Activated naive CD8-positive, alpha-beta T cell treated with anti-CD3 and anti-CD28 coated beads for 36 hours (primary cell): ENCODE measurements around the gene UBE2H. TPM values are rescaled to one million over a fixed set of nuclear protein-coding genes. Genes with fewer than 3 reads are reported as not detected.

Experiments used
- DNase-seq: peaks from one replicate; pipeline ENCODE4 v3.0.0; 2021
- H3K27ac Mint-ChIP-seq: one replicate; pipeline ENCODE4 v1.8.0; 2022; ENCODE audit warnings: mild to moderate bottlenecking, moderate library complexity, mixed read lengths
- H3K27me3 Mint-ChIP-seq: one replicate; pipeline ENCODE4 v1.8.0; 2022; ENCODE audit warnings: mild to moderate bottlenecking, mixed read lengths
- H3K36me3 Mint-ChIP-seq: one replicate; pipeline ENCODE4 v1.8.0; 2021; ENCODE audit warnings: mild to moderate bottlenecking, mixed read lengths
- H3K4me1 Mint-ChIP-seq: one replicate; pipeline ENCODE4 v1.8.0; 2021; ENCODE audit warnings: mixed read lengths
- H3K4me3 Mint-ChIP-seq: one replicate; pipeline ENCODE4 v1.8.0; 2022; ENCODE audit warnings: mild to moderate bottlenecking, moderate library complexity, mixed read lengths
- H3K9me3 Mint-ChIP-seq: one replicate; pipeline ENCODE4 v1.8.0; 2022; ENCODE audit warnings: mixed read lengths
- total RNA-seq, 2 experiments: library from RNA; stranded (reverse); gene quantifications; one replicate each; pipeline ENCODE4 v1.2.3, GENCODE V29; 2021

The UBE2H gene
- total RNA-seq, 2 experiments from 2014 or later = 15.7 to 16.9 TPM

DNA sequence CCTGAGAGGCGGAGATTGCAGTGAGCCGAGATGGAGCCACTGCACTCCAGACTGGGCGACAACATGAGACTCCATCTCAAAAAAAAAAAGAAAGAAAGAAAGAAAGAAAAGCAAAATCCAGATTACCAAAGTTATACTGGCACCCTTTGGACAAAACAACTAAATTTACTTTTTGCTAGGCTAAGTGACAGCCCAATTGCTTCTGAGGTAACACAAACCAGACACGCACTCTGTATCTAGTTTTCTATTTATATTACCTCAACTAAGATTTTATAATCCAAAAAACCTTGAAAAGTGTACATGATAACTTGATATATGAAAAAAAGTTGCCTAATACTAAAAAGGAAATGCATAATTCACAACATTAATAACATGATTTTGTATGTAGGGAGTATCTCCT lies 12.9 kb downstream of the UBE2H start:
- no peak for DNase-seq
- Mint-ChIP-seq H3K36me3 (peaks cover 13% of the 10 kb centered on the region), H3K27me3 (no peaks in the 10 kb centered on the region), H3K4me1 (peaks cover 6% of the 10 kb centered on the region), H3K4me3 (no peak overlapping the region), H3K27ac (no peak overlapping the region), H3K9me3 (peaks cover 2% of the 10 kb centered on the region)

DNA sequence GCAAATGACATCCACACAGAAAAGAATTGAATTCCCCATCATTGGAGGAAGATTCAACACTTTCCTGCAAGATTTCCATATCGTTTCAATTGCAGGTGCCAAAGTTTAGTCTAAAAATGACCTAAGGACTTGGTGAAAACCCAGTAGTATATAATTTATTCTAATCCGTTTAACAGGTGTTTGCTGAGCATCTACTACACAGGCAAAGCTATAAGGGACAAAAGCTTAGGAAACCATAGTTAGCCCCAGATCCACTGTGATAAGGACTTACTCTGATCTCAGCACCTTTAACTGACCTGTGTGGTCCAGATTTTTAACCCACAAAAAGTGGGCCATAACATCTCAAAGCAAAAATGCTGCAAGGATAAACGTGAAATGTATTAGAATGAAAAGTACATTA lies 19.1 kb downstream of the UBE2H start:
- Mint-ChIP-seq H3K4me1 (peaks cover 6% of the 10 kb centered on the region), H3K36me3 (peaks cover 1% of the 10 kb centered on the region), H3K9me3 (no peaks in the 10 kb centered on the region), H3K4me3 (no peak overlapping the region), H3K27me3 (no peaks in the 10 kb centered on the region), H3K27ac (no peak overlapping the region)
- no peak for DNase-seq

DNA sequence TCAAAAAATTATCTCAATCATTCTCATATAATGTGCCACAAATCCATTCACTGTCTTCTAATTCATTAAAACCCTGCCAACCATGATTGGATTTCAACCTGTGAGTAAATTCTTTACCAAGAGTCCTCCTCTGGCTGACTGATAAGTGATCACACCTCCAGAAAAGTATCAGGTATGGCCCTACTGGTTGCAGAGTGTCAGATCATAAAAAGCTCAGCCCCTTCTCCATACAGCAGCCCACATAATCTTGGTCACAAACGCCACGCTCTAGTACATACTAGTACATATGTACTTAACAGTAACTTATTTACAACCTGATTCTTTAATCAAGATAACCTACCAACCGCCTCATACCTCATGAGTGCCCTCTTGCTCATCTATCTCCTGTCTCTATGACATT lies 26.1 kb downstream of the UBE2H start:
- no peak overlapping the region for H3K4me3 Mint-ChIP-seq
- H3K36me3 Mint-ChIP-seq = peaks cover 6% of the 10 kb centered on the region
- no peak for DNase-seq
- peaks cover 21% of the 10 kb centered on the region for H3K4me1 Mint-ChIP-seq
- no peak overlapping the region for H3K27ac Mint-ChIP-seq
- H3K27me3 Mint-ChIP-seq = no peaks in the 10 kb centered on the region
- no peaks in the 10 kb centered on the region for H3K9me3 Mint-ChIP-seq

GRCh38 chr7:129925416-129926002 lies 27.3 kb downstream of the UBE2H start:
- Mint-ChIP-seq H3K27me3 (no peaks in the 10 kb centered on the region), H3K4me1 (peaks cover 24% of the 10 kb centered on the region), H3K36me3 (peaks cover 6% of the 10 kb centered on the region), H3K4me3 (no peak overlapping the region), H3K27ac (no peak overlapping the region), H3K9me3 (no peaks in the 10 kb centered on the region)
- no peak for DNase-seq

DNA sequence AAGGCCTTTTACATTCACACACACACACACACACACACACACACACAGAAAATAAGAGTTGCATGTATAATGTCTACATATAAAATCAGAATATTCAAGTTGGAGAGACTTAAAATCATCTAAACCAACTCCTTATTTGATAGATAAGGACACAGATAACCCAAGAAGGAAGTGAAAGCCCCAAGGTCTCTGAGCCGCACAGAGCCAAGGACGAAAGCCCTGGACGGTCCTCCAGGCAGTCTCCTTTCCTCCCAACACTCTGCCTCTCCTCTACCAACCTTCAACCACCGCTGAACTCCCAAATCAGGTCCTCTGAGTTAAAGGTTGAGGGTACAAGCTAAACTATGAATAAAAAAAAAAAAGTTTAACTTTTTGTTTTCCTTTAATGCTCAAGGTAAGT lies 28.2 kb downstream of the UBE2H start:
- H3K9me3 Mint-ChIP-seq = no peaks in the 10 kb centered on the region
- H3K27ac Mint-ChIP-seq = no peak overlapping the region
- no peak overlapping the region for H3K4me3 Mint-ChIP-seq
- H3K4me1 Mint-ChIP-seq = peaks cover 27% of the 10 kb centered on the region
- H3K36me3 Mint-ChIP-seq = peaks cover 6% of the 10 kb centered on the region
- H3K27me3 Mint-ChIP-seq = no peaks in the 10 kb centered on the region
- no peak for DNase-seq

DNA sequence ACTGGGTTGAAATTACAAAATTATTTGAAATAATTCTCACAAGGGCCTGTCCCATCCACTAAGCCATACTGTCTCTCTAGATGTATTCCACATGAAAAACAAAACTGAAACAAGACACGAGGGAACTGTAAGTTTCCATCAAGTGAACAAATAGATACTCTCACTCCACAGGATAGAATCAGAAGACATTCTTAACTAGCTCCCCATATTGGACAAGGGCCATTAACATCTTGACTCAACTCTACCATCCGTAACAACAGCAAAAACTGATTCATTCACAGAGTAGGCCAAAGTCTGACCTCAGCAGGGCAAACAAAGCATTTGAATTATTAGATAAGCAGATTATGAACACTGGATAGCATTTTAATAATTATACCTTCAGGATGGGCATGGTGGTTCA lies 29.1 kb downstream of the UBE2H start:
- peak overlapping the region; percentile 72 for H3K27ac Mint-ChIP-seq
- no peak for DNase-seq
- H3K4me3 Mint-ChIP-seq = no peak overlapping the region
- peaks cover 5% of the 10 kb centered on the region for H3K36me3 Mint-ChIP-seq
- no peaks in the 10 kb centered on the region for H3K27me3 Mint-ChIP-seq
- peaks cover 32% of the 10 kb centered on the region for H3K4me1 Mint-ChIP-seq
- no peaks in the 10 kb centered on the region for H3K9me3 Mint-ChIP-seq

- Mint-ChIP-seq H3K4me1 (peaks cover 54% of the 10 kb centered on the region), H3K27ac (no peak overlapping the region), H3K4me3 (no peak overlapping the region), H3K27me3 (no peaks in the 10 kb centered on the region), H3K36me3 (peaks cover 4% of the 10 kb centered on the region), H3K9me3 (no peaks in the 10 kb centered on the region)
- DNase-seq = no peak
Measured at GRCh38 chr7:129919492-129919891, 33.3 kb downstream of the UBE2H start.

GRCh38 chr7:129918922-129919321 lies 33.8 kb downstream of the UBE2H start:
- Mint-ChIP-seq H3K27ac (no peak overlapping the region), H3K4me3 (no peak overlapping the region), H3K9me3 (no peaks in the 10 kb centered on the region), H3K27me3 (no peaks in the 10 kb centered on the region), H3K4me1 (peaks cover 52% of the 10 kb centered on the region), H3K36me3 (peaks cover 4% of the 10 kb centered on the region)
- DNase-seq = no peak

DNA sequence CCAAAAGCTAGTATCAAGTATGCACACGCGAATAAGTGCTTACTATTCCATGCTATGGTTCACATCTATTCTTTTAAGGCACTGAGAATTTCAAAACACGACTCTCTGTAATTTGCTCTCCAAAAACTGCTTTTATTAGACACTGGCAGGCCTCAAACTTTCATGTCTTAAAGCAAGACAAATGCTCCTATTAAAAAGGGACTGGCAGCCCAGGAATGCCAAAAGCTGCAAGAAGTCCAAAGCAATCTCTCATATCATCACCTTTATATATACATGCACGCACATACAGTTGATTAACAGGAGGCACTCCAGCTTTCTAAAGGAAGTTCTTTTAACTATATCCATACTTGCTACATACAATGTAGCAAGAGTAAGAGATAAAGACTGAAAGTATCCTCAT lies 34.8 kb downstream of the UBE2H start:
- Mint-ChIP-seq H3K4me1 (peaks cover 51% of the 10 kb centered on the region), H3K27me3 (no peaks in the 10 kb centered on the region), H3K9me3 (no peaks in the 10 kb centered on the region), H3K27ac (no peak overlapping the region), H3K4me3 (no peak overlapping the region), H3K36me3 (peaks cover 2% of the 10 kb centered on the region)
- no peak for DNase-seq

DNA sequence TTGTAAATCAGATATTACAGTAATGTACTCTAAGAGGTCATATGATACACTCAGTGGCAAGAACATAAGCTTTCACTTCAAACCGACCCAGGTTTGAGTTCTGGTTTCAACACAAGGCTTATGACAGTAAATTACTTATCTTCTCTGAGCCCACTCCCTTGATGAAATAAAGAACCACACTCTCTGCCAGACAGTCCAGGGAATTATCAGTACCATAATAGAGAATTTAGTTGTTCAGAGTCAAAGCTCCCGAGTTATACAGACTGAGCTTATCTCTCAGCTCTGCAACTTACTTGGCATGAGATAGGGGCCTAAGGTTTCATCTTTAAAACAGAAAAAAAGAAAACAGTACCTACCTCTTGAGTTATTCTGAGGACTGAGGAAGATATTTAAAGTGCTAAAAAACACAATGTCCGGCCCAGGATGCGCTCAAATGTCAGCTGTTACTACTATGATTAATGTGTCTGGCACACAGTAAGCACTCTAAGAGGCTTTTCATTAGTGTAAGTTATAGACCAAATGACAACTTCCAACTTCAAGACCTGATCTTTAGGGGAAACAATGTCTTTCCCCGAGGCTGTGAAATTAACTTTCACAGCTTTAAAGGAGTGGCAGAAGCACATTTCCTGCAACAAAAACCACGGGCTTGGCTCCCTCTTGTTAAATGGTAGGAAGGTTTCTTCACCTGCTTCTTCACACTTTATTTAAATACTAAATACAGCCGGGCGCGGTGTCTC lies 38.1 kb downstream of the UBE2H start:
- Mint-ChIP-seq H3K27ac (peak overlapping the region; percentile 47), H3K36me3 (peaks cover 11% of the 10 kb centered on the region), H3K4me1 (peaks cover 57% of the 10 kb centered on the region), H3K27me3 (no peaks in the 10 kb centered on the region), H3K9me3 (no peaks in the 10 kb centered on the region), H3K4me3 (peak overlapping the region; percentile 37)
- no peak for DNase-seq

GRCh38 chr7:129913428-129913827 lies 39.3 kb downstream of the UBE2H start:
- Mint-ChIP-seq H3K4me3 (no peak overlapping the region), H3K9me3 (no peaks in the 10 kb centered on the region), H3K36me3 (peaks cover 17% of the 10 kb centered on the region), H3K27ac (no peak overlapping the region), H3K4me1 (peaks cover 61% of the 10 kb centered on the region), H3K27me3 (no peaks in the 10 kb centered on the region)
- no peak for DNase-seq

DNA sequence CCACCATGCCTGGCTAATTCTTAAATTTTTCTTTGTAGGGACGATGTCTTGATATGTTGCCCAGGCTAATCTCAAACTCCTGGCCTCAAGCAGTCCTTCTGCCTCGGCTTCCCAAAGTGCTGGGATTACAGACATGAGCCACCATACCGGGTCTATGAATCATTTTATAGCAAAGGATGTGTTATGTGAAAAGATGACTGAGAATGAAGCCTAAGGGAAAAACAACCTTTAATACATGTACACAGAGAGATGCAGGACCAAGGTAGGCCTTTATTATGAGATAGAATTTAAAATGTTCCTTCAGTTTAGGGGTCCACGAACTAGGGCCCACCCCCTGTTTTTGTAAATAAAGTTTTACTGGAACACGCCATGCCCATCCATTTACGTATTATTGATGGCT lies 41.0 kb downstream of the UBE2H start:
- H3K27ac Mint-ChIP-seq = no peak overlapping the region
- no peak for DNase-seq
- no peak overlapping the region for H3K4me3 Mint-ChIP-seq
- peaks cover 64% of the 10 kb centered on the region for H3K4me1 Mint-ChIP-seq
- H3K27me3 Mint-ChIP-seq = no peaks in the 10 kb centered on the region
- peaks cover 1% of the 10 kb centered on the region for H3K9me3 Mint-ChIP-seq
- H3K36me3 Mint-ChIP-seq = peaks cover 25% of the 10 kb centered on the region

GRCh38 chr7:129909669-129910068 lies 43.1 kb downstream of the UBE2H start:
- Mint-ChIP-seq H3K27ac (no peak overlapping the region), H3K27me3 (no peaks in the 10 kb centered on the region), H3K4me1 (peaks cover 56% of the 10 kb centered on the region), H3K36me3 (peaks cover 37% of the 10 kb centered on the region), H3K4me3 (no peak overlapping the region), H3K9me3 (peaks cover 8% of the 10 kb centered on the region)
- DNase-seq = no peak

- peaks cover 57% of the 10 kb centered on the region for H3K4me1 Mint-ChIP-seq
- no peak overlapping the region for H3K4me3 Mint-ChIP-seq
- no peak overlapping the region for H3K27ac Mint-ChIP-seq
Measured at GRCh38 chr7:129908181-129908580, 44.6 kb downstream of the UBE2H start.

DNA sequence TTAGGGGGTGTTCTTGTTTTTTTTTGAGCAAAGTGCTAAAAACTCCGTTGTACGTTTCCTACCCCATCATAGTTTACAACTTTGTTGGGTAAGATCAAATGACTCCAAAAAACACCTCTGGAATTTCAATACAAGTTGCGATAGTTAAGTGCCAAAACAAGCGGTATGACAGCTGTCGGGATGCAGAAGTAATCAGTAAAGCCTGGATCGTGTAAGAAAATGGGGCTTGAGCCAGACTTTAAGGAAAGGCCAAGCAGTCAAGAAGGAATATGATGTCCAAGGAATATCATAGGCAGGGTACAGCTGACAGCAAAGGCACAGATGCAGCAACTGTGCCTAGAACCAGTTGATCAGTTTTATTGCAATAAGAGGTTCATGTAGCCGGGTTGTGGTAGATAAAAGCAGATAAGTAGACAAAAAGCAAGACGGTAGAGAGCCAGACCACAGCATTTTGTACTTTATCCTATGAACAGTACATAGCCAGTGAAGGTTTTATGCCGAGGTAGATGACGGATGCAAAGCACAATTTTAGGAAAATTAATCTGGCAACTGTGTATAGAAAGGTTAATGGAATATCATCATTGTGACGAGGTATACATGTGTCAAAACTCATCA lies 45.5 kb downstream of the UBE2H start:
- no peak for DNase-seq
- peaks cover 62% of the 10 kb centered on the region for H3K4me1 Mint-ChIP-seq
- peak overlapping the region; percentile 46 for H3K27ac Mint-ChIP-seq
- H3K27me3 Mint-ChIP-seq = no peaks in the 10 kb centered on the region
- peak overlapping the region; percentile 1 for H3K4me3 Mint-ChIP-seq
- H3K36me3 Mint-ChIP-seq = peaks cover 44% of the 10 kb centered on the region
- H3K9me3 Mint-ChIP-seq = peaks cover 8% of the 10 kb centered on the region

More at GRCh38 chr7:129908181-129908580, 44.6 kb downstream of the UBE2H start:
- Mint-ChIP-seq H3K9me3 (peaks cover 8% of the 10 kb centered on the region), H3K36me3 (peaks cover 43% of the 10 kb centered on the region), H3K27me3 (no peaks in the 10 kb centered on the region)
- no peak for DNase-seq

DNA sequence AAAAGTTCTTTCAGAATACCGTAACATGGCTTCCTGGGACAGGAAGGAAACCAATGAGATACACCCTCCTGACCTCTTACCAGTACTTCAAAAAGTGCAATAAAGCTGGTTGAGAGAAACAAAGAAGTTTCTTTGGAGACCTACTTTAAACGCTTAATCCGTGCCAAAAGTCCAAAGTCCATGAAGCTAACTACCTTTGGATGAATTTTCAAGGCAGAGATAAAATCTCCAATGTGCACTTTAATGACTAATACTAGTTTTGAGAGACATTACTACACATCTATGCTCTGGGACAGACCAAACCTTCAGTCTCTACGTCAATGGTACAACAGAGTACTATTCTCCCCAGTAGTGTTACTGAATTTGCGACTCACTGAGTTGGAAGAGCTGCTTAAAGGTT lies 46.1 kb downstream of the UBE2H start:
- H3K4me1 Mint-ChIP-seq = peaks cover 60% of the 10 kb centered on the region
- peaks cover 43% of the 10 kb centered on the region for H3K36me3 Mint-ChIP-seq
- H3K27me3 Mint-ChIP-seq = no peaks in the 10 kb centered on the region
- no peak overlapping the region for H3K4me3 Mint-ChIP-seq
- peaks cover 8% of the 10 kb centered on the region for H3K9me3 Mint-ChIP-seq
- H3K27ac Mint-ChIP-seq = peak overlapping the region; percentile 46
- no peak for DNase-seq
